ENCODE results near the gene CADPS2. TPM values are rescaled to one million over a fixed set of nuclear protein-coding genes. Genes with fewer than 3 reads are reported as not detected.

Gene CADPS2
- total and polyA plus RNA-seq, 2 donors (not counting 3 experiments of a cell fraction or from before 2014, with no cell fraction given), result 9.5 to 22.6 TPM

DNA sequence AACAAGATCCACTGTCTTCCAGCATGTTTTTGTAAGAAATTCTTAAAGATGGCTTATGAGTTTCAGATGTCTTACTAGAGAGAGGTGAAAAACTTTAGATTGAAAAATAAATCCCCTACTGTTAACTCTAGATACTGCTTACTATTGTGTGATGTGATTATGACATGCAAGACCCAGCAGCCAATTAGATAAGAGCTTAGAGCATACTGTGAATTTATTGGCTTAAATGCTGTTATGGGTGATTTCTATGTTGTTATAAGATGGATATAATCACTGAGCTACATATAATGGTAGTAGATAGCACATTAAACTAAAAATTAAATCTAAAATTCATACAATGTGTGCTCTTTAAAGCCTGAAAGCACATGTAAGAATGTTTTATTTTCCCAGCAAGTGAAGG lies 187.2 kb downstream of the CADPS2 start, which contains the start of gene RNF133:
TSS of gene RNF133 (minus strand) at position 101 of the 400 bp plus-strand sequence. CDS start 199 bp downstream, outside the sequence.
- no peak within 1 kb of the TSS for H3K27ac ChIP-seq (ENCODE audit: insufficient read depth, low read depth, low read length)
- TF ChIP-seq JUN (IDR thresholded peaks at IDR 0.05; ENCODE audit: borderline replicate concordance, insufficient read depth, insufficient read length, low read depth), result no peak
- no peak for TF ChIP-seq GATA2 (IDR thresholded peaks at IDR 0.05; ENCODE audit: insufficient read depth, insufficient read length, low read depth, low read length)
- no peak for TF ChIP-seq FOS (IDR thresholded peaks at IDR 0.05; ENCODE audit: borderline replicate concordance, insufficient read depth, low read length)
- TF ChIP-seq POLR2AphosphoS5 (IDR thresholded peaks at IDR 0.05; ENCODE audit: insufficient read depth, low read depth, low read length), result no peak
- TF ChIP-seq, protein P1, sequence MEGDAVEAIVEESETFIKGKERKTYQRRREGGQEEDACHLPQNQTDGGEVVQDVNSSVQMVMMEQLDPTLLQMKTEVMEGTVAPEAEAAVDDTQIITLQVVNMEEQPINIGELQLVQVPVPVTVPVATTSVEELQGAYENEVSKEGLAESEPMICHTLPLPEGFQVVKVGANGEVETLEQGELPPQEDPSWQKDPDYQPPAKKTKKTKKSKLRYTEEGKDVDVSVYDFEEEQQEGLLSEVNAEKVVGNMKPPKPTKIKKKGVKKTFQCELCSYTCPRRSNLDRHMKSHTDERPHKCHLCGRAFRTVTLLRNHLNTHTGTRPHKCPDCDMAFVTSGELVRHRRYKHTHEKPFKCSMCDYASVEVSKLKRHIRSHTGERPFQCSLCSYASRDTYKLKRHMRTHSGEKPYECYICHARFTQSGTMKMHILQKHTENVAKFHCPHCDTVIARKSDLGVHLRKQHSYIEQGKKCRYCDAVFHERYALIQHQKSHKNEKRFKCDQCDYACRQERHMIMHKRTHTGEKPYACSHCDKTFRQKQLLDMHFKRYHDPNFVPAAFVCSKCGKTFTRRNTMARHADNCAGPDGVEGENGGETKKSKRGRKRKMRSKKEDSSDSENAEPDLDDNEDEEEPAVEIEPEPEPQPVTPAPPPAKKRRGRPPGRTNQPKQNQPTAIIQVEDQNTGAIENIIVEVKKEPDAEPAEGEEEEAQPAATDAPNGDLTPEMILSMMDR (IDR thresholded peaks at IDR 0.05; ENCODE audit: extremely low read depth in 1 of 2, insufficient read depth in 1 of 2, low read depth in 1 of 2, low read length in 2 of 2), result no peak
- TF ChIP-seq, protein P2, sequence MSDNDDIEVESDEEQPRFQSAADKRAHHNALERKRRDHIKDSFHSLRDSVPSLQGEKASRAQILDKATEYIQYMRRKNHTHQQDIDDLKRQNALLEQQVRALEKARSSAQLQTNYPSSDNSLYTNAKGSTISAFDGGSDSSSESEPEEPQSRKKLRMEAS (IDR thresholded peaks at IDR 0.05; ENCODE audit: insufficient read depth, insufficient read length), result no peak
- TF ChIP-seq EZH2 (IDR thresholded peaks at IDR 0.05; ENCODE audit: borderline replicate concordance, low read depth, low read length, severe bottlenecking), result no peak
- TF ChIP-seq POLR2A (IDR thresholded peaks at IDR 0.05; ENCODE audit: low read depth, low read length), result no peak
- no peak for TF ChIP-seq MYC (IDR thresholded peaks at IDR 0.05; ENCODE audit: low read depth, low read length)
- no peaks in the 10 kb centered on the region for H4K20me1 ChIP-seq (replicated peaks; ENCODE audit: control insufficient read depth, extremely low read depth, insufficient read depth, low read length)
- no peaks in the 10 kb centered on the region for H3K9me1 ChIP-seq (replicated peaks; ENCODE audit: control insufficient read depth, extremely low read depth, insufficient read depth, low read length)
- H3K9ac ChIP-seq (replicated peaks; ENCODE audit: extremely low read depth, insufficient read depth, low read length), result no peak within 1 kb of the TSS
- no peak within 1 kb of the TSS for H3K4me2 ChIP-seq (ENCODE audit: insufficient read depth, low read length)
- no TSS peak for BruUV-seq (replicated peaks)
- dilution Hi-C loops (cut with MboI; ENCODE audit: extremely low pct_ligation_motif_present, low sequenced_read_pairs) (no loop called here), intact Hi-C loops (cut with micrococcal nuclease) (no loop called here)
- H3K4me3 ChIP-seq (replicated peaks in 1 of 3; ENCODE audit: insufficient read depth in 1 of 3, low read depth in 1 of 3, low read length in 3 of 3), result no peak within 1 kb of the TSS
- H3K27me3 ChIP-seq (ENCODE audit: control insufficient read depth in 2 of 2, insufficient read depth in 2 of 2, low read length in 2 of 2), result no peaks in the 10 kb centered on the region
- H3K36me3 ChIP-seq (ENCODE audit: control insufficient read depth in 2 of 2, extremely low read depth in 1 of 2, insufficient read depth in 2 of 2, low read length in 2 of 2), result no peaks in the 10 kb centered on the region
- H3K4me1 ChIP-seq (ENCODE audit: control insufficient read depth, extremely low read depth, insufficient read depth, low read length), result no peaks in the 10 kb centered on the region
- ChIA-PET CTCF (interaction anchor here (1.9 kb wide), 1 partner anchor 14 kb away, joined by 4 read pairs; no protein-coding TSS in a partner anchor), POLR2A (no interaction called here)
- H2AFZ ChIP-seq (ENCODE audit: low read depth, low read length), result no peak within 1 kb of the TSS
- no peak for DNase-seq (ENCODE audit: low read depth, low spot score)
- H3K79me2 ChIP-seq (ENCODE audit: control insufficient read depth, insufficient read depth, low read length), result no peaks in the 10 kb centered on the region
- no peaks in the 10 kb centered on the region for H3K9me3 ChIP-seq (replicated peaks; ENCODE audit: control insufficient read depth, insufficient read depth, low read length)
- no peak for FAIRE-seq
